Panc1 (cell line): ENCODE measurements around the gene DCLRE1B. TPM values are rescaled to one million over a fixed set of nuclear protein-coding genes. Genes with fewer than 3 reads are reported as not detected.

ENCODE experiments used
- ATAC-seq: fragments of 200-7000 bp; cut with Tn5 transposase; 2 replicates; pipeline ENCODE4 v1.9.1; 2020; ENCODE audit warnings: mild to moderate bottlenecking, moderate library complexity
- BruUV-seq: library from RNA; stranded (reverse); fragments of 400-500 nt; replicated peaks from 2 replicates; lab custom pipeline; 2021; lab: Mats Ljungman, UMichigan
- CTCF ChIA-PET: fragments of 300-600 bp; sonication (Branson Sonifier 250); formaldehyde crosslinking; loops from one replicate; lab custom pipeline; 2022; ENCODE audit warnings: antibody characterized with exemption; lab: Charles Lee
- POLR2A ChIA-PET: fragments of 300-600 bp; sonication (Branson Sonifier 250); formaldehyde crosslinking; loops from one replicate; lab custom pipeline; 2022; ENCODE audit warnings: antibody characterized with exemption; lab: Charles Lee
- DNase-seq: peaks from one replicate; pipeline ENCODE4 v3.0.0-alpha.2; 2010; ENCODE audit warnings: low read depth, low spot score
- H3K27ac ChIP-seq: 2 replicates; pipeline ENCODE4 v1.5.1; 2011; ENCODE audit warnings: mild to moderate bottlenecking, low read length, inconsistent platforms
- H3K27me3 ChIP-seq: fragments of 200-500 bp; sonication (Bioruptor generic); 2 replicates; pipeline ENCODE4 v1.6.0; 2014; ENCODE audit warnings: low read length, inconsistent platforms; ENCODE audit not compliant: control insufficient read depth, insufficient read depth
- H3K36me3 ChIP-seq: fragments of 200-500 bp; sonication (Bioruptor generic); 2 replicates; pipeline ENCODE4 v1.5.1; 2014; ENCODE audit warnings: inconsistent platforms, mild to moderate bottlenecking, low read length, moderate library complexity; ENCODE audit not compliant: control insufficient read depth, insufficient read depth
- H3K4me1 ChIP-seq: 2 replicates; pipeline ENCODE4 v1.5.1; 2011; ENCODE audit warnings: inconsistent platforms, mild to moderate bottlenecking, low read length, moderate library complexity; ENCODE audit not compliant: control insufficient read depth, insufficient read depth
- H3K4me3 ChIP-seq, 2 experiments: 2 replicates each; pipeline ENCODE4 v1.5.1; 2011 to 2012; ENCODE audit warnings: low read depth in 2 of 2, low read length in 2 of 2, mild to moderate bottlenecking in 2 of 2, inconsistent platforms in 1 of 2, moderate library complexity in 1 of 2
- H3K9me3 ChIP-seq: fragments of 200-500 bp; sonication (Bioruptor generic); 2 replicates; pipeline ENCODE4 v1.5.1; 2014; ENCODE audit warnings: low read depth, mild to moderate bottlenecking, inconsistent platforms, low read length, moderate library complexity; ENCODE audit not compliant: control insufficient read depth, insufficient read depth
- POLR2AphosphoS5 ChIP-seq: IDR thresholded peaks from 2 replicates; pipeline ENCODE4 v1.6.1; 2012; ENCODE audit warnings: mild to moderate bottlenecking, low read depth, low read length, moderate library complexity
- SIN3A ChIP-seq: IDR thresholded peaks from 2 replicates; pipeline ENCODE4 v1.6.1; 2012; ENCODE audit warnings: low read depth, mild to moderate bottlenecking, low read length, moderate library complexity, borderline replicate concordance; ENCODE audit not compliant: insufficient read depth
- TCF7L2 ChIP-seq: IDR thresholded peaks from 2 replicates; pipeline ENCODE4 v1.6.1; 2011; ENCODE audit warnings: mild to moderate bottlenecking, low read depth, low read length, inconsistent platforms
- in situ Hi-C: cut with HindIII; loops from 2 replicates; pipeline ENCODE4 v1.10.0; 2016; ENCODE audit warnings: low sequenced_read_pairs, low pct_unique_long_range_greater_than_20kb
- intact Hi-C: fragments of 100-400 bp; cut with micrococcal nuclease; formaldehyde crosslinking; loops from one replicate; pipeline ENCODE4 v1.10.0; 2022; ENCODE audit not compliant: unreplicated experiment
- total RNA-seq: library from RNA; stranded (reverse); gene quantifications from one replicate; pipeline ENCODE4 v1.2.1, GENCODE V29; 2021; ENCODE audit not compliant: unreplicated experiment
- TF ChIP-seq, protein P1 (sequence below), 2 experiments: IDR thresholded peaks; 2 replicates each; pipeline ENCODE4 v1.6.1; 2011 to 2012; ENCODE audit warnings: low read depth in 2 of 2, control low read depth in 1 of 2, low read length in 1 of 2, mild to moderate bottlenecking in 1 of 2, moderate library complexity in 1 of 2; ENCODE audit not compliant: insufficient read depth in 1 of 2
- TF ChIP-seq, protein P2 (sequence below): fragments of 450-650 bp; IDR thresholded peaks from 2 replicates; pipeline ENCODE4 v1.5.1; 2017; ENCODE audit warnings: mild to moderate bottlenecking

DCLRE1B gene
- total RNA-seq, 1 experiment from 2014 or later = 8.6 TPM

DNA sequence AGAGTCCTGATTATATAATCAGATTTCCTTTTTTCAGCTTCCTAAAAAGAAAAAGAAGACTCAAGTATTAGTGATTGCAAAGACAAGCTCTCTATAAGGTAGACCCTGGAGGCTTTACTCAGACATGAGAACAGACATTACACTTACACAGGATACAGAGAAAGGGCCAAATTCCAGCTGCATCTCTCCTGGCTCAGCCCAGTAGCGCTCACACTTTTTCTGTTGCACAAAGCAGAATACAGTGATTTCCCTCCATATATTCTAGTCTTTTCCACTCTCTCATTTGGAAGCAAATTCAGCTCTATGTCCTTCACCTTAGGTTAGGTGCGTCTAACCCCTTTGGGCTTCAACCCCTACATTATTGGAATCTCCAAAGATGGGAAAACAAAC, 48.7 kb upstream of the DCLRE1B start:
- POLR2A ChIA-PET = no interaction called here
- CTCF ChIA-PET = no interaction called here
- Histone ChIP-seq H3K9me3 (no peaks in the 10 kb centered on the region), H3K27ac (no peak overlapping the region), H3K27me3 (no peaks in the 10 kb centered on the region), H3K4me1 (no peaks in the 10 kb centered on the region), H3K4me3 (no peak overlapping the region), H3K36me3 (no peaks in the 10 kb centered on the region)
- no TSS peak for BruUV-seq
- intact Hi-C loops = no loop called here
- DNase-seq (no peak), ATAC-seq (no peak)
- no peak for TF ChIP-seq TCF7L2
- in situ Hi-C loops = no loop called here

DNA sequence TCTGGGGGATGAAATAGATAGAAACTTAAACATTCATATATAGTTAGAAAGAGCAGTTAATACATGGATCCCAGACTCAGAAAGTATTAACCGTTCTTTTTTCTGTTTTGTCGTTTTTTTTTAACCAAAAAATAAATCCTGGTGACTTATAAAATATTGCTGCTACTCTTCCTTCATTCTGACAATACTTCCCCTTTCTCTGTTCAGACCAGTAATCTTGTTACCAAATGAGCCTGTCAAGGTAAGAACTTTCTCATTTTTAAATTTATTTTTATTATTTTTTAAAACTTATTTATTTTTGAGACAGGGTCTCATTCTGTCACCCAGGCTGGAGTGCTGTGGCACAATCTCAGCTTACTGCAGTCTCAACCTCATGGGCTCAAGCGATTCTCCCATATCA, 47.4 kb upstream of the DCLRE1B start:
- Histone ChIP-seq H3K27me3 (no peaks in the 10 kb centered on the region), H3K9me3 (no peaks in the 10 kb centered on the region), H3K27ac (no peak overlapping the region), H3K36me3 (no peaks in the 10 kb centered on the region), H3K4me3 (no peak overlapping the region), H3K4me1 (no peaks in the 10 kb centered on the region)
- in situ Hi-C loops (no loop called here), intact Hi-C loops (no loop called here)
- CTCF ChIA-PET = no interaction called here
- DNase-seq = no peak
- TF ChIP-seq, protein P1, sequence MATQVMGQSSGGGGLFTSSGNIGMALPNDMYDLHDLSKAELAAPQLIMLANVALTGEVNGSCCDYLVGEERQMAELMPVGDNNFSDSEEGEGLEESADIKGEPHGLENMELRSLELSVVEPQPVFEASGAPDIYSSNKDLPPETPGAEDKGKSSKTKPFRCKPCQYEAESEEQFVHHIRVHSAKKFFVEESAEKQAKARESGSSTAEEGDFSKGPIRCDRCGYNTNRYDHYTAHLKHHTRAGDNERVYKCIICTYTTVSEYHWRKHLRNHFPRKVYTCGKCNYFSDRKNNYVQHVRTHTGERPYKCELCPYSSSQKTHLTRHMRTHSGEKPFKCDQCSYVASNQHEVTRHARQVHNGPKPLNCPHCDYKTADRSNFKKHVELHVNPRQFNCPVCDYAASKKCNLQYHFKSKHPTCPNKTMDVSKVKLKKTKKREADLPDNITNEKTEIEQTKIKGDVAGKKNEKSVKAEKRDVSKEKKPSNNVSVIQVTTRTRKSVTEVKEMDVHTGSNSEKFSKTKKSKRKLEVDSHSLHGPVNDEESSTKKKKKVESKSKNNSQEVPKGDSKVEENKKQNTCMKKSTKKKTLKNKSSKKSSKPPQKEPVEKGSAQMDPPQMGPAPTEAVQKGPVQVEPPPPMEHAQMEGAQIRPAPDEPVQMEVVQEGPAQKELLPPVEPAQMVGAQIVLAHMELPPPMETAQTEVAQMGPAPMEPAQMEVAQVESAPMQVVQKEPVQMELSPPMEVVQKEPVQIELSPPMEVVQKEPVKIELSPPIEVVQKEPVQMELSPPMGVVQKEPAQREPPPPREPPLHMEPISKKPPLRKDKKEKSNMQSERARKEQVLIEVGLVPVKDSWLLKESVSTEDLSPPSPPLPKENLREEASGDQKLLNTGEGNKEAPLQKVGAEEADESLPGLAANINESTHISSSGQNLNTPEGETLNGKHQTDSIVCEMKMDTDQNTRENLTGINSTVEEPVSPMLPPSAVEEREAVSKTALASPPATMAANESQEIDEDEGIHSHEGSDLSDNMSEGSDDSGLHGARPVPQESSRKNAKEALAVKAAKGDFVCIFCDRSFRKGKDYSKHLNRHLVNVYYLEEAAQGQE (IDR thresholded peaks at IDR 0.05; ENCODE audit: insufficient read depth in 1 of 2, low read depth in 2 of 2, low read length in 1 of 2) = no peak
- TF ChIP-seq TCF7L2 (no peak), POLR2AphosphoS5 (no peak), SIN3A (no peak)
- TF ChIP-seq, protein P2, sequence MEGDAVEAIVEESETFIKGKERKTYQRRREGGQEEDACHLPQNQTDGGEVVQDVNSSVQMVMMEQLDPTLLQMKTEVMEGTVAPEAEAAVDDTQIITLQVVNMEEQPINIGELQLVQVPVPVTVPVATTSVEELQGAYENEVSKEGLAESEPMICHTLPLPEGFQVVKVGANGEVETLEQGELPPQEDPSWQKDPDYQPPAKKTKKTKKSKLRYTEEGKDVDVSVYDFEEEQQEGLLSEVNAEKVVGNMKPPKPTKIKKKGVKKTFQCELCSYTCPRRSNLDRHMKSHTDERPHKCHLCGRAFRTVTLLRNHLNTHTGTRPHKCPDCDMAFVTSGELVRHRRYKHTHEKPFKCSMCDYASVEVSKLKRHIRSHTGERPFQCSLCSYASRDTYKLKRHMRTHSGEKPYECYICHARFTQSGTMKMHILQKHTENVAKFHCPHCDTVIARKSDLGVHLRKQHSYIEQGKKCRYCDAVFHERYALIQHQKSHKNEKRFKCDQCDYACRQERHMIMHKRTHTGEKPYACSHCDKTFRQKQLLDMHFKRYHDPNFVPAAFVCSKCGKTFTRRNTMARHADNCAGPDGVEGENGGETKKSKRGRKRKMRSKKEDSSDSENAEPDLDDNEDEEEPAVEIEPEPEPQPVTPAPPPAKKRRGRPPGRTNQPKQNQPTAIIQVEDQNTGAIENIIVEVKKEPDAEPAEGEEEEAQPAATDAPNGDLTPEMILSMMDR = no peak
- no TSS peak for BruUV-seq
- ATAC-seq = no peak
- POLR2A ChIA-PET = no interaction called here

DNA sequence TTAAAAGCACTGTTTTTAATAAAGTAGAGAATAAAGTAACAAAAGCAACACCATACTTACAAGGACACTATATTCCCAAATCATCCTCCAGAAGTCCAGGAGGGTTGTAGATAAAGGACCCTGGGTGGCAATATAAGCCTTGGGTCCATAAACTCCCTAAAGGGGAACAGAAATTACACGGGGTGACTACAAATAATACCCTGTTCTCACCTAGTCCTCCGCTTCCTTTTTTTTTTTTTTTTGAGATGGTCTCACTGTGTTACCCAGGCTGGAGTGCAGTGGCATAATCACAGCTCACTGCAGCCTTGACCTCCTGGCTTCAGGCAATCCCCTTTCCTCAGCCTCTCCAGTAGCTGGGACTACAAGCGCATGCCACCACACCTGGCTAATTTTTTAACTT, 46.7 kb upstream of the DCLRE1B start:
- no peak overlapping the region for H3K27ac ChIP-seq
- H3K4me3 ChIP-seq = no peak overlapping the region
- BruUV-seq = no TSS peak
- ChIA-PET POLR2A (no interaction called here), CTCF (no interaction called here)
- no peaks in the 10 kb centered on the region for H3K4me1 ChIP-seq
- intact Hi-C loops (no loop called here), in situ Hi-C loops (no loop called here)
- no peaks in the 10 kb centered on the region for H3K36me3 ChIP-seq
- TF ChIP-seq, protein P2 = no peak
- TF ChIP-seq POLR2AphosphoS5 = no peak
- TF ChIP-seq, protein P1 (IDR thresholded peaks at IDR 0.05; ENCODE audit: insufficient read depth in 1 of 2, low read depth in 2 of 2, low read length in 1 of 2) = no peak
- no peak for DNase-seq
- H3K27me3 ChIP-seq = no peaks in the 10 kb centered on the region
- H3K9me3 ChIP-seq = no peaks in the 10 kb centered on the region
- ATAC-seq = no peak
